Astrocyte (in vitro differentiated cells and primary cell): Measurements from ENCODE around the gene PATL2.

Experiments
- EZH2 ChIP-seq: IDR thresholded peaks from 2 replicates; pipeline ENCODE4 v1.6.1; 2012; ENCODE audit warnings: mild to moderate bottlenecking, low read length, inconsistent platforms; ENCODE audit not compliant: insufficient read depth
- TF ChIP-seq, protein P1 (sequence below): IDR thresholded peaks from 2 replicates; pipeline ENCODE4 v1.5.1; 2011; ENCODE audit warnings: low read depth, mild to moderate bottlenecking, inconsistent platforms, low read length, moderate library complexity; ENCODE audit not compliant: insufficient read depth

- TF ChIP-seq, protein P1, sequence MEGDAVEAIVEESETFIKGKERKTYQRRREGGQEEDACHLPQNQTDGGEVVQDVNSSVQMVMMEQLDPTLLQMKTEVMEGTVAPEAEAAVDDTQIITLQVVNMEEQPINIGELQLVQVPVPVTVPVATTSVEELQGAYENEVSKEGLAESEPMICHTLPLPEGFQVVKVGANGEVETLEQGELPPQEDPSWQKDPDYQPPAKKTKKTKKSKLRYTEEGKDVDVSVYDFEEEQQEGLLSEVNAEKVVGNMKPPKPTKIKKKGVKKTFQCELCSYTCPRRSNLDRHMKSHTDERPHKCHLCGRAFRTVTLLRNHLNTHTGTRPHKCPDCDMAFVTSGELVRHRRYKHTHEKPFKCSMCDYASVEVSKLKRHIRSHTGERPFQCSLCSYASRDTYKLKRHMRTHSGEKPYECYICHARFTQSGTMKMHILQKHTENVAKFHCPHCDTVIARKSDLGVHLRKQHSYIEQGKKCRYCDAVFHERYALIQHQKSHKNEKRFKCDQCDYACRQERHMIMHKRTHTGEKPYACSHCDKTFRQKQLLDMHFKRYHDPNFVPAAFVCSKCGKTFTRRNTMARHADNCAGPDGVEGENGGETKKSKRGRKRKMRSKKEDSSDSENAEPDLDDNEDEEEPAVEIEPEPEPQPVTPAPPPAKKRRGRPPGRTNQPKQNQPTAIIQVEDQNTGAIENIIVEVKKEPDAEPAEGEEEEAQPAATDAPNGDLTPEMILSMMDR, result no peak
- no peak for TF ChIP-seq EZH2
These were observed 44.1 kb downstream of the PATL2 start for GRCh38 chr15:44667039-44667360.
